ENCODE results near the gene ITGA6. TPM values are rescaled to one million over a fixed set of nuclear protein-coding genes. Genes with fewer than 3 reads are reported as not detected.

Gene ITGA6
- total RNA-seq, 1 donor from 2014 or later = 70.4 TPM

DNA sequence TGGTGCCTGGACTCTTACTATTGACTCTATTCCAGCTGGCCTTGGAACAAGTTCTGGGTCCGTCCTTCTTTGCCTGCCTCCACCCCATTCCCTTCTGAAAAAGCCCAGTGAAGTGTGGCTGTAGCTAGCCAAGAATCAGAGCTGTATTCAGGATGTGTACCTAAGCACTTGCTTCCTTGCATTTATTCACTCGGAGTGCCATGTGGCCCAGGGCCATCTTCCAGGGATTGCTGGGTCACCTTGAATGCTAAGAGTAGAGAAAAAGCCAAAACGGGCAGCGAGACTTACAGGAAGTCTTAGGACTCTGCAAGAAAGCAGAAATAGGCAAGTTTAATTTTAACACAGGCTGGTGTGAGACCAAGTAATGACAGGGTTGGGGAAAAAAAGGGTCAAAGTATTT, 4.1 kb downstream of the ITGA6 start:
- Histone ChIP-seq H3K4me1 (peaks cover 70% of the 10 kb centered on the region), H3K9me3 (no peaks in the 10 kb centered on the region), H3K27ac (no peak overlapping the region), H3K27me3 (ENCODE audit: low read depth) (peaks cover 2% of the 10 kb centered on the region), H3K4me3 (peak overlapping the region; percentile 86), H3K36me3 (no peaks in the 10 kb centered on the region)
- DNase-seq (peak; percentile 61), ATAC-seq (peak in 1 of 2 donors; percentile 3)
- intact Hi-C loops (cut with DNase I) = no loop called here
- TF ChIP-seq, protein P1, sequence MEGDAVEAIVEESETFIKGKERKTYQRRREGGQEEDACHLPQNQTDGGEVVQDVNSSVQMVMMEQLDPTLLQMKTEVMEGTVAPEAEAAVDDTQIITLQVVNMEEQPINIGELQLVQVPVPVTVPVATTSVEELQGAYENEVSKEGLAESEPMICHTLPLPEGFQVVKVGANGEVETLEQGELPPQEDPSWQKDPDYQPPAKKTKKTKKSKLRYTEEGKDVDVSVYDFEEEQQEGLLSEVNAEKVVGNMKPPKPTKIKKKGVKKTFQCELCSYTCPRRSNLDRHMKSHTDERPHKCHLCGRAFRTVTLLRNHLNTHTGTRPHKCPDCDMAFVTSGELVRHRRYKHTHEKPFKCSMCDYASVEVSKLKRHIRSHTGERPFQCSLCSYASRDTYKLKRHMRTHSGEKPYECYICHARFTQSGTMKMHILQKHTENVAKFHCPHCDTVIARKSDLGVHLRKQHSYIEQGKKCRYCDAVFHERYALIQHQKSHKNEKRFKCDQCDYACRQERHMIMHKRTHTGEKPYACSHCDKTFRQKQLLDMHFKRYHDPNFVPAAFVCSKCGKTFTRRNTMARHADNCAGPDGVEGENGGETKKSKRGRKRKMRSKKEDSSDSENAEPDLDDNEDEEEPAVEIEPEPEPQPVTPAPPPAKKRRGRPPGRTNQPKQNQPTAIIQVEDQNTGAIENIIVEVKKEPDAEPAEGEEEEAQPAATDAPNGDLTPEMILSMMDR (IDR thresholded peaks at IDR 0.05) = no peak

DNA sequence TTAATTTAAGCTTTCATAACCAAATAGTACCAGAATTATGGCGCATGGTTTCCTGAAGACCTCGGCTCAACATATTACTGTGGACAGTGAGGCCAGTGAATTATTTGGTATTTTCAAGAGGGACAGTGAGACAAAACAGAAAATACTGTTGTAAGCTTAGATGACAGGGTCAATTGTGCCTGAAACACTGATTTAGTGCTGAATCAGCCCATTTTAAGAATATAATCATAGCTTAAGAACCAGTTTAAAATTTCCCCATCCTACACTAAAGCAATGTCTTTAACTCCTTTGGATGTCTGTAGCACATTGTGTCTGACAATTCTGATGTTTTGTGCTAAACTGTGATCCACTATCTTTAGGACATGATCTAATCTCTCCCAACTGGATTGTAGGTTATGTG, 4.6 kb downstream of the ITGA6 start:
- TF ChIP-seq, protein P1 (IDR thresholded peaks at IDR 0.05) = no peak

DNA sequence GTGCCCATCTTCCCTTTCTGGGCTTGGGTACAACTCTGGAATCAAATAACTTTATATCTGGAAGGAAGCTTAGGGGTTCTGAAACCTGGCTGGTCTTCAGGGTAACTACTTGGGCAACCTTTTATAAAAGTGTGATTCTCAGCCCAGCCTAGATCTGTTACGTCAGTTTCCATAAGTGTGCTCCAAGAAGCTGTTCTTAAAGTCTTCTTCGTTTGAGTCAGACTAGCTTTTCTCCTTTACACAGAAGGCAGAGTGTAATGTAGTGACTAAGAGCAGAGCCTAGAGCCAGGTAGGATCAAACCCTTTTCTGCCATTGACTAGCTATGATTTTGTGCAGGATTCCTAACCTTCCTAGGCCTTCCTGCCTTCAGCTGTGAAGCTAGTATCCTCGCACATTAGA, 5.8 kb downstream of the ITGA6 start:
- Histone ChIP-seq H3K4me1 (peaks cover 79% of the 10 kb centered on the region), H3K36me3 (no peaks in the 10 kb centered on the region), H3K27me3 (ENCODE audit: low read depth) (no peaks in the 10 kb centered on the region), H3K4me3 (no peak overlapping the region), H3K9me3 (no peaks in the 10 kb centered on the region), H3K27ac (no peak overlapping the region)
- intact Hi-C loops (cut with DNase I) = no loop called here
- ATAC-seq (no peak), DNase-seq (no peak)
- TF ChIP-seq, protein P1 (IDR thresholded peaks at IDR 0.05) = no peak

More for the DNA sequence above, 4.6 kb downstream of the ITGA6 start:
- no peak for DNase-seq
- Histone ChIP-seq H3K27me3 (ENCODE audit: low read depth) (no peaks in the 10 kb centered on the region), H3K36me3 (no peaks in the 10 kb centered on the region), H3K4me3 (peak overlapping the region; percentile 1), H3K4me1 (peaks cover 70% of the 10 kb centered on the region), H3K9me3 (no peaks in the 10 kb centered on the region), H3K27ac (no peak overlapping the region)
- no peak for ATAC-seq
- intact Hi-C loops (cut with DNase I) = no loop called here

DNA sequence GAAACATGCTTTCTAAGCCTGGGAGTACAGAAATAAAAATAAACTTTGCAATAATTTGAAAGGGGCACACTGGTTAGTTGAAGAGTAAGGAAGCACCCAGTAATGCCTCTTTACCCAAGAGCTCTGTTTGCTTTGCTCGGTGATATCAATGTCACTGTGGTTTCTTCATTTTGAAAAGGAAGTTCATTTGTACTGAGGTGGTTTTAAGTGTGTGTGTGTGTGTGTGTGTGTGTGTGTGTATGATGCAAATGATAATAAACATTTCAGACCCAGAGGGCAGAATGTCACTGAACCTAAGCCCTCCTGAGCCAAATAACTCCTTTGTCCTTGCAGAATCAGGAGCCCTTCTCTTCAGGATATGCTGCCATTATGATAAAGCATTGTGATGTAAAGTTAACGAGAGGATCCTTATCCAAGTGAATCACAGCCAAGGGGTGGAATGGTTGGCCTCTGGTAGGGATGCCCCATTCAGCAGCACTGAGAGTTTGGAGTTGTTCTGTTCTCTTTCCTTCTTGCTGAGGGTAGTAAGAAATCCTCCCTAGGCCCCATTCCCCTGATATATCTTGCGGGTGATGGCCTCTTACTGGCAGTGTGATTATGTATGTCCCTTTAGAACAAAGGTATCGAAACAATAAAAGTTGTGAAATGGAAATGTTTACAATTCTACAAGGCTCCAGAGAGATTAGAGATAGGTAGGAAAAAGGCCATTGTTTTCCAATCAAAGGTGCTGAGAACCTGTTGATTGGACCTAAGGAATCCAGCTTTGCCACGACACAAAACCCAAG, 7.6 kb downstream of the ITGA6 start:
- TF ChIP-seq, protein P1 (IDR thresholded peaks at IDR 0.05) = no peak
- intact Hi-C loops (cut with DNase I) = no loop called here
- ATAC-seq = peak; percentile 38 to 52
- Histone ChIP-seq H3K36me3 (no peaks in the 10 kb centered on the region), H3K9me3 (no peaks in the 10 kb centered on the region), H3K4me3 (no peak overlapping the region), H3K27me3 (ENCODE audit: low read depth) (no peaks in the 10 kb centered on the region), H3K27ac (no peak overlapping the region), H3K4me1 (peaks cover 80% of the 10 kb centered on the region)
- no peak for DNase-seq

DNA sequence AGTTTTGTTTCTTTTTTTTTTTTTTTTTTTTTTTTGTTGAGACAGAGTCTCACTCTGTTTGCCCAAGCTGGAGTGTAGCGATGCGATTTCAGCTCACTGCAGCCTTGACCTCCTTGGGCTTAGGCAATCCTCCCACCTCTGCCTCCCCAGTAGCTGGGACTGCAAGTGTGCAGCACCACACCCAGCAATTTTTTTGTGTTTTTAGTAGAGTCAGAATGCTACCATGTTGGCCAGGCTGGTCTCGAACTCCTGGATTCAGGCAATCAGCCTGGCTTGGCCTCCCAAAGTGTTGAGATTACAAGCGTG, 8.2 kb downstream of the ITGA6 start:
- peaks cover 78% of the 10 kb centered on the region for H3K4me1 ChIP-seq
- no peaks in the 10 kb centered on the region for H3K27me3 ChIP-seq (ENCODE audit: low read depth)
- H3K4me3 ChIP-seq = no peak overlapping the region
- intact Hi-C loops (cut with DNase I) = no loop called here
- H3K27ac ChIP-seq = no peak overlapping the region
- DNase-seq (no peak), ATAC-seq (no peak)
- H3K36me3 ChIP-seq = no peaks in the 10 kb centered on the region
- no peaks in the 10 kb centered on the region for H3K9me3 ChIP-seq
- TF ChIP-seq, protein P1 (IDR thresholded peaks at IDR 0.05) = no peak
